ENCODE data around the gene PDZD2.

- TF ChIP-seq EZH2phosphoT487 (IDR thresholded peaks at IDR 0.05; ENCODE audit: low read depth, severe bottlenecking, unreplicated experiment) (no peak), EZH2 (IDR thresholded peaks at IDR 0.05; ENCODE audit: borderline replicate concordance) (no peak)
- TF ChIP-seq, protein P1, sequence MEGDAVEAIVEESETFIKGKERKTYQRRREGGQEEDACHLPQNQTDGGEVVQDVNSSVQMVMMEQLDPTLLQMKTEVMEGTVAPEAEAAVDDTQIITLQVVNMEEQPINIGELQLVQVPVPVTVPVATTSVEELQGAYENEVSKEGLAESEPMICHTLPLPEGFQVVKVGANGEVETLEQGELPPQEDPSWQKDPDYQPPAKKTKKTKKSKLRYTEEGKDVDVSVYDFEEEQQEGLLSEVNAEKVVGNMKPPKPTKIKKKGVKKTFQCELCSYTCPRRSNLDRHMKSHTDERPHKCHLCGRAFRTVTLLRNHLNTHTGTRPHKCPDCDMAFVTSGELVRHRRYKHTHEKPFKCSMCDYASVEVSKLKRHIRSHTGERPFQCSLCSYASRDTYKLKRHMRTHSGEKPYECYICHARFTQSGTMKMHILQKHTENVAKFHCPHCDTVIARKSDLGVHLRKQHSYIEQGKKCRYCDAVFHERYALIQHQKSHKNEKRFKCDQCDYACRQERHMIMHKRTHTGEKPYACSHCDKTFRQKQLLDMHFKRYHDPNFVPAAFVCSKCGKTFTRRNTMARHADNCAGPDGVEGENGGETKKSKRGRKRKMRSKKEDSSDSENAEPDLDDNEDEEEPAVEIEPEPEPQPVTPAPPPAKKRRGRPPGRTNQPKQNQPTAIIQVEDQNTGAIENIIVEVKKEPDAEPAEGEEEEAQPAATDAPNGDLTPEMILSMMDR (IDR thresholded peaks at IDR 0.05; ENCODE audit: poor library complexity) = no peak
Measured at GRCh38 chr5:31645420-31646081, 6.6 kb downstream of the PDZD2 start.

All from hepatocyte (in vitro differentiated cells).